Epithelial cell of proximal tubule (primary cell): ENCODE measurements around the gene GRM4. TPM values are rescaled to one million over a fixed set of nuclear protein-coding genes. Genes with fewer than 3 reads are reported as not detected.

Experiments
- DNase-seq: peaks from one replicate; pipeline ENCODE4 v3.0.0-alpha.2; 2011; ENCODE audit warnings: low read depth
- H3K4me3 ChIP-seq: 2 replicates; pipeline ENCODE4 v1.5.1; 2011; ENCODE audit warnings: low read depth, mild to moderate bottlenecking, low read length
- total RNA-seq: library from RNA; depleted of rRNA; stranded (reverse); fragments of >200 nt; gene quantifications from 2 replicates; pipeline ENCODE4 v1.2.3, GENCODE V29; 2015
- TF ChIP-seq, protein P1 (sequence below): conservative IDR thresholded peaks from 2 replicates; pipeline ENCODE4 v1.5.1; 2012; ENCODE audit warnings: low read depth, mild to moderate bottlenecking, low read length

GRM4 gene
- total RNA-seq, 1 donor from 2014 or later: not detected

DNA sequence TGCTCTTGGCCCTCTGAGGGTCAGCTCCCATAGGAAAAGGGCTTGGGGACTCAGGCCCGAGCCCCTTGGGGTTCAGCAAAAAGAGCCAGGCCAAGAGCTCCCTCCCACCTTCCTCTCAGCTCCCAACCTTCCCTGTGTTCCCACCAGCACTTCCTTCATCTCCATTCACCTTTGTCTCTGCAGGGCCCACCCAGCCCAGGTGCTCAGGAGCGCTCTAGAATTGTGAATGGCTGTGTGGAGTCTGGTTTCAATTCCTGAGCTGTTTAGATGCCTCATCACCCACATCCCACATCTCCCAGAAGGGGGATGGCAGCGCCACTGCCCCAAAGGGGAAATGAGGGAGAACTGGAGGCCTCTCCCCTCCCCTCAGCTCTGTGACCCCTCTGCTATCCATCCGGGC lies 7.7 kb downstream of the GRM4 start:
- TF ChIP-seq, protein P1, sequence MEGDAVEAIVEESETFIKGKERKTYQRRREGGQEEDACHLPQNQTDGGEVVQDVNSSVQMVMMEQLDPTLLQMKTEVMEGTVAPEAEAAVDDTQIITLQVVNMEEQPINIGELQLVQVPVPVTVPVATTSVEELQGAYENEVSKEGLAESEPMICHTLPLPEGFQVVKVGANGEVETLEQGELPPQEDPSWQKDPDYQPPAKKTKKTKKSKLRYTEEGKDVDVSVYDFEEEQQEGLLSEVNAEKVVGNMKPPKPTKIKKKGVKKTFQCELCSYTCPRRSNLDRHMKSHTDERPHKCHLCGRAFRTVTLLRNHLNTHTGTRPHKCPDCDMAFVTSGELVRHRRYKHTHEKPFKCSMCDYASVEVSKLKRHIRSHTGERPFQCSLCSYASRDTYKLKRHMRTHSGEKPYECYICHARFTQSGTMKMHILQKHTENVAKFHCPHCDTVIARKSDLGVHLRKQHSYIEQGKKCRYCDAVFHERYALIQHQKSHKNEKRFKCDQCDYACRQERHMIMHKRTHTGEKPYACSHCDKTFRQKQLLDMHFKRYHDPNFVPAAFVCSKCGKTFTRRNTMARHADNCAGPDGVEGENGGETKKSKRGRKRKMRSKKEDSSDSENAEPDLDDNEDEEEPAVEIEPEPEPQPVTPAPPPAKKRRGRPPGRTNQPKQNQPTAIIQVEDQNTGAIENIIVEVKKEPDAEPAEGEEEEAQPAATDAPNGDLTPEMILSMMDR: no peak
- no peak for DNase-seq
- no peak overlapping the region for H3K4me3 ChIP-seq

DNA sequence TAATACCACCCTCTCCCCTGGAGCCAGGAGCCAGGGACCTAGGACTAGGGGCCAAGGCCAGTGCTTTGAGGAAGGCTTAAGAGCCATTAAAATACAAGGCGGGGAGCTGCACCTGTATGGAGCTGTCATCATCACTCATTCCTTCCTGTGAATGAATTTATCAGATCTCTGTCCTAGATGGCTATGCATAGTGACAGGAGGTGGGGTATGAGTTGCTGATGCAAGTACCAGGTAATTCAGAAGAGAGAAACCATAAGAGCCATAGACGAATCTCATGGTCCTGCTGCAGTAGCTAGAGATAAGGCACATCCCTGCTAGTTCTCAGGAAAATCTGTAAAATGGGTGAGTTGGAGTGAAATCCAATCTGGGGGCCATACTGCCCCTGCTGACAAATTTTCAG lies 10.3 kb downstream of the GRM4 start:
- DNase-seq: no peak
- TF ChIP-seq, protein P1: no peak
- no peak overlapping the region for H3K4me3 ChIP-seq

DNA sequence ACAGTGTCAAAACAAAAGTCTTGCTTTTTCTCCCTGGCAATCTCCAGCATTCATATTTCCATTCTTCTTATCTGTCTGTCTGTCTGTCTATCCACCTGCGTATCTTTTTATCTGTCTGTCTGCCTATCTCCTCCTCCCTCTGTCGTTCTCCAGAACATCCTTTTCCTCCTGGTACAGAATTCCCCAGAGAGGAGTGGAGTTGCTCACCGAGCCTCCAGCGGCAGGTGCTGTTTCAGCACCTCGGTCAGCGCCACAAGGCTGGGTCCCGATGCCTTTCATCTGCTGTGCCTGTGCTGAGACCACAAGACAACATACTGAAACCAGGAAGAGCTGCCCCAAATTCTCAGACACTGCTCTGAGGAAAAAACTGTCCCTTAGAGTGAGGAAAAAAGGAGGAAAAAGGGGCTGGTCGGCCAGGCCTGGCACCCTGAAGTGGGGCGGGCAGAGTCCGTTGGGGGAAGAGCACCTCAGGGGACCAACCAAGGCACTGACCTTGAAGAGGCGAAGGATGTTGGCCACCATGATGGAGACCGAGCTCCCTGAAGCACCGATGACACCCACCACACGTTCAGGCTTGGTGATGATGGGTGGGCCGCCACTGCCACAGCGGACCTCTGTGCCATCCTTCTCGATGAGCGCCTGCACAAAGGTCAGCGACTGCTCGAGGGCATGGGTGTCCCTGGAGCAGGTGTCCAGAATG lies 13.3 kb downstream of the GRM4 start:
- DNase-seq: no peak

DNA sequence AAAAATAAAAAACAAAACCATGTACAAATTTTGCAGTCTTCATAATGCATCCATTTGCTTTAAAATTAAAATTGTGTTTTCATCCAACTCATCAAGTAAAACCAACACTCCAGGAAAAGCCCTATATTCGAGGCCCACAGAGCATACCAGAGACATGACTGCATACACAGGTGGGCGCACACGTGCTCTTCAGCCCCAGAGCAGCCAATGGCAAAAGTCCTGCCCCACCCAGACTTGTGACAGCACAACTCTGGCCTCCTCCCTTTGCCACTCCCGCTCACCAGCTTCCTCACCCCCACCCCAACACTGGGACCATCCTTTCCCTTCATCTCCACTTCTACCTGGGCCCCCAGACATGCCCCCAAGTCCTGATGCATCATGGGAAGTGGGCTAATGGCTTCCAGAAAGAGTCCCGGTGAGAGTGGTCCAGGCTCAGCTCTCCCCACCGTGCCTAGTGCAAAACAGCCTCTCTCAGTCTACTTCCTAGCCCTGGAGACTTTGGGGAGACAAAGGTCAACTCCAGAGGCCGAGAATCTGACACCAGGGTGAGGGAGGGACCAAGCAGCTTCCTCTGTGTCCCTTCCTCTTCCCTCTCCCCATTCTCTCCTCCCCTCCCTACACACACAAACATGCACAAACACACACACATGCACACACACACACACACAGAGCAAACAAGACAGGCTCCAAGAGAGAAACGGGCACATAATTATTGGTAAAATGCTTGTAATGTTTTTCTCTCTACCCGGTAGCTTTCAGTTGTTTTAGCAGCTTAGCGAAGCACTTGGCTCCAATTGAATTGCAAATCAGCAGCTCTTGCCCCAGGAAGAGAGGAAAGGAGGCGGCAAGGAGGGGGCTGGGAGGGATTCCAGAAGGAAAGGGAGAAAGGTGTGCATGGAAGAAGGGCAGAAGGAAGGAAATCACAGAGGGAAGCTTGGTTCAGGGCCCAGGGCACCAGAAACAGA lies 14.3 kb downstream of the GRM4 start:
- no peak overlapping the region for H3K4me3 ChIP-seq
- TF ChIP-seq, protein P1: no peak
- no peak for DNase-seq

More for the DNA sequence above, 13.3 kb downstream of the GRM4 start:
- TF ChIP-seq, protein P1: no peak
- H3K4me3 ChIP-seq: no peak overlapping the region

DNA sequence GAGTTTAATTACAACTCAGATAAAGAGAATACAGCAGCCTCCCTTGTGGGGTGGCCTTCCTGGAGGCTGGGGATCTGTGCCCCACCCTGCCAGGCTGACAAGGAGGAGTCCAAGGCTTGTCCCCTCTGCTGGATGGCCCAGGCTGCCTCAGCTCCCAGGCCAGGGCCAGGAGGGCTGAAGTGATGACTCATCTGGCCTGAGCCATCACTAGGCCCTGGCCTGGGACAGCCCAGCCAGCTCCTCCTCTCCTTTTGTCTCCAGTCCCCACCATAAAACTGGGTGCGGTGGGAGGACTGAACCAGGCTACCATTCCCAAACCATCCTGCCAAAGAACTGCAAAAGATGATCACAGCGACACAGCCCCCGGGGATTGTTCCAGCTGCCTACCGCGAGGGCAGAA lies 15.0 kb downstream of the GRM4 start:
- H3K4me3 ChIP-seq: no peak overlapping the region
- no peak for DNase-seq
- TF ChIP-seq, protein P1: no peak

DNA sequence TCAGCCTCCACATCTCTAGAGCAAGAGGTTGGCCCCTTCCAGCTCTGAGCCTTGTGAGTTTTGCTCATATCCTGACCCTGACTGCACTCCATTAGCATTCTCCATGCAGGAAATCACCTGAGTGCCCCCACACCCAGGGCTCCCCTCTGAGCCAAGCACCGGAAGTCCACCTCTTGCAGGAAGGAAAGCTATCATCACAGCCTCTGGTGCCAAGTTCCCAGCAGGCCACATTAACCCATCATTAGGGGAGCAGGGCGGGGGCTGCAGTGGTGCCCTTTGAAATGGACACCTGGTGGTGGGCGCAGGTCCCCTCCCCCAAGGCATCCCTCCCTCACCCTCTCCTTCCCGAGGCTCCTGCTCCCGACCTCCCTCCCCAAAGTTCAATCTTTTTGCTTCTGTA lies 16.1 kb downstream of the GRM4 start:
- no peak for DNase-seq
- H3K4me3 ChIP-seq: no peak overlapping the region
- TF ChIP-seq, protein P1: no peak
